Astrocyte (in vitro differentiated cells and primary cell): ENCODE data around the gene SLC17A5.

Experiments used
- EZH2 ChIP-seq: IDR thresholded peaks from 2 replicates; pipeline ENCODE4 v1.6.1; 2012; ENCODE audit warnings: mild to moderate bottlenecking, low read length, inconsistent platforms; ENCODE audit not compliant: insufficient read depth
- TF ChIP-seq, protein P1 (sequence below): IDR thresholded peaks from 2 replicates; pipeline ENCODE4 v1.5.1; 2011; ENCODE audit warnings: low read depth, mild to moderate bottlenecking, inconsistent platforms, low read length, moderate library complexity; ENCODE audit not compliant: insufficient read depth

DNA sequence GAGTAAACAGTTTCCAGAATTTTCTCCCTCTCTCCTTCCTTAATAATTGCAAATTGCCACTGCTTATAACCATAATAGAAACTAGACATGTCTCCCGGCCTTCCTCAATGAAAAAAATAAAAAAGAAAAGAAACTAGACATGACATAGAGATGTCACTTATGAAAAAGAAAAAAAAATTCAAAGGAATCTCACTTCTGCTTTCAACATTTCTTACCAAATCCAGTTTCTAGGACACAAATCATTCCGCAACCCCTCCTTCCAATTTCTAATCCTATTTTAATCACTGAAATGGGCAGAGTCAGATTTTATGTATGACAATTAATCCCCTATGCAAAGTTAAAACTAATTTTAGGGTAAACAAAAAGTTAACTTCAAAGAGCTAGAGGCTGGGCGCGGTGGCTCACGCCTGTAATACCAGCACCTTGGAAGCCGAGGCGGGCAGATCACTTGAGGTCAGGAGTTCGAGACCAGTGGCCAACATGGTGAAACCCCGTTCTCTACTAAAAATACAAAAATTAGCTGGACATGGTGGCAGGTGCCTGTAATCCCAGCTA, 92.9 kb downstream of the SLC17A5 start:
- TF ChIP-seq, protein P1, sequence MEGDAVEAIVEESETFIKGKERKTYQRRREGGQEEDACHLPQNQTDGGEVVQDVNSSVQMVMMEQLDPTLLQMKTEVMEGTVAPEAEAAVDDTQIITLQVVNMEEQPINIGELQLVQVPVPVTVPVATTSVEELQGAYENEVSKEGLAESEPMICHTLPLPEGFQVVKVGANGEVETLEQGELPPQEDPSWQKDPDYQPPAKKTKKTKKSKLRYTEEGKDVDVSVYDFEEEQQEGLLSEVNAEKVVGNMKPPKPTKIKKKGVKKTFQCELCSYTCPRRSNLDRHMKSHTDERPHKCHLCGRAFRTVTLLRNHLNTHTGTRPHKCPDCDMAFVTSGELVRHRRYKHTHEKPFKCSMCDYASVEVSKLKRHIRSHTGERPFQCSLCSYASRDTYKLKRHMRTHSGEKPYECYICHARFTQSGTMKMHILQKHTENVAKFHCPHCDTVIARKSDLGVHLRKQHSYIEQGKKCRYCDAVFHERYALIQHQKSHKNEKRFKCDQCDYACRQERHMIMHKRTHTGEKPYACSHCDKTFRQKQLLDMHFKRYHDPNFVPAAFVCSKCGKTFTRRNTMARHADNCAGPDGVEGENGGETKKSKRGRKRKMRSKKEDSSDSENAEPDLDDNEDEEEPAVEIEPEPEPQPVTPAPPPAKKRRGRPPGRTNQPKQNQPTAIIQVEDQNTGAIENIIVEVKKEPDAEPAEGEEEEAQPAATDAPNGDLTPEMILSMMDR, result no peak
- no peak for TF ChIP-seq EZH2
